Lung (tissue), 12 donors: Measurements from ENCODE around the gene ISX. TPM values are rescaled to one million over a fixed set of nuclear protein-coding genes. Genes with fewer than 3 reads are reported as not detected.

Experiments used
- ATAC-seq: fragments of 200-7000 bp; cut with Tn5 transposase; one replicate; pipeline ENCODE4 v1.9.1; 2020; ENCODE audit warnings: moderate number of reproducible peaks; ENCODE audit not compliant: insufficient read depth, low FRiP score
- DNase-seq, 3 donors: peaks; one replicate each; pipeline ENCODE4 v3.0.0-alpha.2; 2013 to 2017
- H3K27ac ChIP-seq, 2 donors: one replicate each; pipeline ENCODE4 v1.5.1; 2013; ENCODE audit warnings: mild to moderate bottlenecking in 2 of 2, moderate library complexity in 2 of 2, control low read depth in 1 of 2, inconsistent platforms in 1 of 2, low read depth in 1 of 2, low read length in 1 of 2
- H3K27me3 ChIP-seq, 3 donors: one replicate each; pipeline ENCODE4 v1.5.1; 2013; ENCODE audit warnings: low read length in 2 of 3; ENCODE audit not compliant: control insufficient read depth in 3 of 3, insufficient read depth in 3 of 3
- H3K36me3 ChIP-seq, 4 donors: one replicate each; pipeline ENCODE4 v1.5.1; 2013; ENCODE audit warnings: low read length in 4 of 4, mild to moderate bottlenecking in 1 of 4, moderate library complexity in 1 of 4; ENCODE audit not compliant: control insufficient read depth in 4 of 4, insufficient read depth in 4 of 4
- H3K4me1 ChIP-seq, 5 donors: one replicate each; pipeline ENCODE4 v1.5.1; 2013; ENCODE audit warnings: low read length in 5 of 5, mild to moderate bottlenecking in 2 of 5, moderate library complexity in 1 of 5; ENCODE audit not compliant: control insufficient read depth in 5 of 5, insufficient read depth in 5 of 5
- H3K4me3 ChIP-seq: one replicate; pipeline ENCODE4 v1.5.1; 2013; ENCODE audit warnings: mild to moderate bottlenecking, control low read depth, moderate library complexity
- H3K9ac ChIP-seq, 2 donors: one replicate each; pipeline ENCODE4 v1.5.1; 2013; ENCODE audit warnings: low read length in 2 of 2, control low read depth in 1 of 2; ENCODE audit not compliant: insufficient read depth in 1 of 2
- H3K9me3 ChIP-seq, 4 donors: one replicate each; pipeline ENCODE4 v1.5.1; 2013; ENCODE audit warnings: low read length in 3 of 4, mild to moderate bottlenecking in 1 of 4, moderate library complexity in 1 of 4; ENCODE audit not compliant: control insufficient read depth in 4 of 4, insufficient read depth in 3 of 4
- WGBS, 2 donors: extraction: QIAGEN DNeasy Blood & Tissue Kit; methylation state at CpG; one replicate each; pipeline ENCODE4 v1.1.7; 2013; 5-methylcytosine and 5-hydroxymethylcytosine counted together
- polyA plus RNA-seq, 2 donors: library from polyadenylated mRNA; stranded (reverse); fragments of 200-250 nt; gene quantifications; one replicate each; pipeline ENCODE4 v1.2.1, GENCODE V29; 2013
- total RNA-seq, 2 donors: library from RNA; depleted of rRNA in 1 of 2; stranded (reverse); fragments of >200 nt in 1 of 2; gene quantifications; one replicate each; pipeline ENCODE4 v1.2.1, GENCODE V29; 2014 to 2021
- TF ChIP-seq, protein P1 (sequence below): IDR thresholded peaks from 2 replicates; pipeline ENCODE4 v1.5.1; 2012; ENCODE audit warnings: mild to moderate bottlenecking; ENCODE audit errors: control extremely low read depth, extremely low read depth
- donor health status: control.
- donor health status: control.
- donor health status: Bipolar disorder and iron deficiency.
- donor health status: healthy.
- donor health status: DM: yes; HTN: yes; CAD: no.

Gene ISX
- total and polyA plus RNA-seq, 4 donors = not detected

GRCh38 chr22:35064664-35065063 lies 1.3 kb upstream of the ISX start:
- 83 to 91% methylated on average over 1 of the region's 1 CpG for WGBS, 2 donors
- TF ChIP-seq, protein P1, sequence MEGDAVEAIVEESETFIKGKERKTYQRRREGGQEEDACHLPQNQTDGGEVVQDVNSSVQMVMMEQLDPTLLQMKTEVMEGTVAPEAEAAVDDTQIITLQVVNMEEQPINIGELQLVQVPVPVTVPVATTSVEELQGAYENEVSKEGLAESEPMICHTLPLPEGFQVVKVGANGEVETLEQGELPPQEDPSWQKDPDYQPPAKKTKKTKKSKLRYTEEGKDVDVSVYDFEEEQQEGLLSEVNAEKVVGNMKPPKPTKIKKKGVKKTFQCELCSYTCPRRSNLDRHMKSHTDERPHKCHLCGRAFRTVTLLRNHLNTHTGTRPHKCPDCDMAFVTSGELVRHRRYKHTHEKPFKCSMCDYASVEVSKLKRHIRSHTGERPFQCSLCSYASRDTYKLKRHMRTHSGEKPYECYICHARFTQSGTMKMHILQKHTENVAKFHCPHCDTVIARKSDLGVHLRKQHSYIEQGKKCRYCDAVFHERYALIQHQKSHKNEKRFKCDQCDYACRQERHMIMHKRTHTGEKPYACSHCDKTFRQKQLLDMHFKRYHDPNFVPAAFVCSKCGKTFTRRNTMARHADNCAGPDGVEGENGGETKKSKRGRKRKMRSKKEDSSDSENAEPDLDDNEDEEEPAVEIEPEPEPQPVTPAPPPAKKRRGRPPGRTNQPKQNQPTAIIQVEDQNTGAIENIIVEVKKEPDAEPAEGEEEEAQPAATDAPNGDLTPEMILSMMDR = no peak
- ATAC-seq = no peak
- Histone ChIP-seq H3K4me1 (peaks cover 0 to 9% (median 0%) of the 10 kb centered on the region in 5 donors), H3K27ac (no peak overlapping the region), H3K9me3 (no peaks in the 10 kb centered on the region), H3K9ac (no peak overlapping the region), H3K36me3 (no peaks in the 10 kb centered on the region), H3K4me3 (no peak overlapping the region), H3K27me3 (no peaks in the 10 kb centered on the region)
- no peak for DNase-seq

DNA sequence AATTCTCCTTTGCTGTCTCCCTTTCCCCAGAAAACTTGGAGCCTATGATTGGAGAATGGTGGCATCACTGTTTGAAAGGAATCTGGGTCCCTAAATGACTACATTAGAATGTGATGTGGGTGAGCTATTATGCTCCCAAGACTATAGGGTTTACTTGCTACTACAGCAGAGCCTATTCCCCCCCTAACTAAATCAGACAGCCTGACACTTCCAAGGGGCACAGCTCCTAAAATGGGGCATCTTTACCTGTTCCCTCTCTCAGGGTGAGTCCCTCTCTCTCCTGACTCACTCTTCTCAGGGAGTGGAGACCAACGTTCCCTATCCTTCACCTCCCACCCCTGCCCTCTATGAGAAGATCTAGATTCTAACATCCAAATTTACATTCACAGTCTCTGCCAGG lies 775 bp upstream of the ISX start:
- Histone ChIP-seq H3K27me3 (no peaks in the 10 kb centered on the region), H3K27ac (no peak overlapping the region), H3K36me3 (no peaks in the 10 kb centered on the region), H3K4me1 (peaks cover 0 to 9% (median 0%) of the 10 kb centered on the region in 5 donors), H3K9ac (no peak overlapping the region), H3K4me3 (no peak overlapping the region), H3K9me3 (no peaks in the 10 kb centered on the region)
- no peak for DNase-seq
- TF ChIP-seq, protein P1 = no peak
- WGBS, 2 donors = 50 to 62% methylated on average over 1 of the region's 1 CpG
- ATAC-seq = no peak

- no peaks in the 10 kb centered on the region for H3K27me3 ChIP-seq
- H3K4me1 ChIP-seq = peaks cover 0 to 9% (median 0%) of the 10 kb centered on the region in 5 donors
- H3K4me3 ChIP-seq = no peak overlapping the region
- no peak for ATAC-seq
- TF ChIP-seq, protein P1 = no peak
- 84 to 87% methylated on average over 7 of the region's 7 CpGs for WGBS, 2 donors
- no peak overlapping the region for H3K27ac ChIP-seq
- H3K9me3 ChIP-seq = peaks cover 0 to 2% (median 0%) of the 10 kb centered on the region in 4 donors
- DNase-seq = no peak
- no peak overlapping the region for H3K9ac ChIP-seq
- H3K36me3 ChIP-seq = no peaks in the 10 kb centered on the region
These were observed 810 bp downstream of the ISX start for GRCh38 chr22:35066768-35067167.

- no peaks in the 10 kb centered on the region for H3K36me3 ChIP-seq
- DNase-seq = no peak
These were observed 3.6 kb downstream of the ISX start for GRCh38 chr22:35069541-35069940.

More at GRCh38 chr22:35069541-35069940, 3.6 kb downstream of the ISX start:
- WGBS, 2 donors = 36 to 49% methylated on average over 1 of the region's 1 CpG
- no peak overlapping the region for H3K27ac ChIP-seq
- no peak overlapping the region for H3K4me3 ChIP-seq
- no peak for ATAC-seq
- peaks cover 0 to 9% (median 0%) of the 10 kb centered on the region in 5 donors for H3K4me1 ChIP-seq
- TF ChIP-seq, protein P1 = no peak
- no peaks in the 10 kb centered on the region for H3K27me3 ChIP-seq
- H3K9me3 ChIP-seq = peaks cover 0 to 2% (median 0%) of the 10 kb centered on the region in 4 donors
- no peak overlapping the region for H3K9ac ChIP-seq
